A549 (cell line): Measurements from ENCODE around the gene VPS26A. TPM values are rescaled to one million over a fixed set of nuclear protein-coding genes. Genes with fewer than 3 reads are reported as not detected.

Experiments
- ATAC-seq, 2 experiments: fragments of 200-7000 bp in 1 of 2; fragments of >200 bp in 1 of 2; cut with Nextera tagmentation in 1 of 2; cut with Tn5 transposase in 1 of 2; 3 replicates each; pipeline versions ENCODE4 v1.8.0 to v1.9.1; 2018 to 2020; ENCODE audit warnings: mild to moderate bottlenecking in 1 of 2, moderate library complexity in 1 of 2
- CTCF ChIA-PET: fragments of 300-600 bp; sonication (Branson Sonifier 250); formaldehyde crosslinking; extraction: SDS; loops from one replicate; lab custom pipeline; 2021; ENCODE audit warnings: antibody characterized with exemption, inconsistent platforms; lab: Yijun Ruan, JAX
- POLR2A ChIA-PET: fragments of 350-600 bp; formaldehyde crosslinking; extraction: SDS; loops from one replicate; lab custom pipeline; 2021; ENCODE audit warnings: antibody characterized with exemption, inconsistent platforms; lab: Yijun Ruan, JAX
- DNase-seq, 2 experiments: peaks; one replicate each; pipeline versions ENCODE4 v3.0.0 to v3.0.0-alpha.2; 2011 to 2016; ENCODE audit warnings: low read depth in 1 of 2, low spot score in 1 of 2
- FAIRE-seq: peaks from 2 replicates; lab custom pipeline; 2011; peaks lifted over from hg19 to GRCh38; lab: Jason Lieb, UNC
- H3K27ac ChIP-seq, 2 experiments: fragments of >200 bp; sonication (Bioruptor Twin); formaldehyde crosslinking; 3 replicates each; pipeline ENCODE4 v1.5.1; 2016 to 2017
- H3K4me1 ChIP-seq: fragments of >200 bp; sonication (Bioruptor Twin); formaldehyde crosslinking; 3 replicates; pipeline ENCODE4 v1.6.1; 2016
- H3K4me2 ChIP-seq: fragments of >200 bp; sonication (Bioruptor Twin); formaldehyde crosslinking; 3 replicates; pipeline ENCODE4 v1.6.1; 2016
- H3K4me3 ChIP-seq: fragments of >200 bp; sonication (Bioruptor Twin); formaldehyde crosslinking; 3 replicates; pipeline ENCODE4 v1.5.1; 2016
- H3K9me3 ChIP-seq: fragments of >200 bp; sonication (Bioruptor Twin); formaldehyde crosslinking; 3 replicates; pipeline ENCODE4 v1.6.1; 2016
- ATOH8 ChIP-seq: fragments of 250-450 bp; sonication (Bioruptor Pico); IDR thresholded peaks from 2 replicates; pipeline ENCODE4 v1.5.0; 2020; ENCODE audit warnings: low read depth, mild to moderate bottlenecking, moderate library complexity
- CBX8 ChIP-seq: fragments of 200-600 bp; sonication (generic); IDR thresholded peaks from 2 replicates; pipeline ENCODE4 v1.6.1; 2016
- E2F6 ChIP-seq: IDR thresholded peaks from 2 replicates; pipeline ENCODE4 v1.6.1; 2012; ENCODE audit warnings: low read depth, borderline replicate concordance
- EHMT2 ChIP-seq: fragments of 200-600 bp; sonication (generic); IDR thresholded peaks from 2 replicates; pipeline ENCODE4 v1.6.1; 2016; ENCODE audit warnings: antibody characterized with exemption, low read depth, mild to moderate bottlenecking, moderate library complexity
- ESRRA ChIP-seq: fragments of 150-350 bp; IDR thresholded peaks from 2 replicates; pipeline ENCODE4 v1.6.1; 2014; ENCODE audit warnings: mild to moderate bottlenecking, low read length, borderline replicate concordance
- FOSL2 ChIP-seq, 2 experiments: fragments of 450-650 bp in 1 of 2; fragments of >200 bp in 1 of 2; sonication (Bioruptor Twin) in 1 of 2; formaldehyde crosslinking; IDR thresholded peaks; 2 replicates each; pipeline versions ENCODE4 v1.5.0 to v1.6.1; 2016 to 2020; ENCODE audit warnings: mild to moderate bottlenecking in 1 of 2, moderate library complexity in 1 of 2
- HDAC2 ChIP-seq: fragments of 200-600 bp; sonication (generic); IDR thresholded peaks from 2 replicates; pipeline ENCODE4 v1.6.1; 2016
- HOXA7 ChIP-seq: fragments of 250-450 bp; sonication (Bioruptor Pico); IDR thresholded peaks from 2 replicates; pipeline ENCODE4 v1.5.0; 2020; ENCODE audit warnings: mild to moderate bottlenecking, moderate library complexity
- HOXB5 ChIP-seq: fragments of 250-450 bp; sonication (Bioruptor Pico); IDR thresholded peaks from 2 replicates; pipeline ENCODE4 v1.5.0; 2020; ENCODE audit warnings: mild to moderate bottlenecking, moderate library complexity
- JUNB ChIP-seq: fragments of >200 bp; sonication (Bioruptor Twin); formaldehyde crosslinking; IDR thresholded peaks from 2 replicates; pipeline ENCODE4 v1.6.1; 2016
- MAZ ChIP-seq: fragments of 150-350 bp; IDR thresholded peaks from 2 replicates; pipeline ENCODE4 v1.6.1; 2014; ENCODE audit warnings: antibody characterized with exemption, low read depth, low read length, borderline replicate concordance
- MYC ChIP-seq: IDR thresholded peaks from 2 replicates; pipeline ENCODE4 v1.6.1; 2012; ENCODE audit warnings: mild to moderate bottlenecking, inconsistent platforms, low read length, improper control_type of control experiment, borderline replicate concordance
- NFE2L2 ChIP-seq: fragments of 150-350 bp; conservative IDR thresholded peaks from 2 replicates; pipeline ENCODE4 v1.6.1; 2014; ENCODE audit warnings: low read length
- NPAS2 ChIP-seq: fragments of 250-450 bp; sonication (Bioruptor Pico); IDR thresholded peaks from 2 replicates; pipeline ENCODE4 v1.8.0; 2022; ENCODE audit warnings: mild to moderate bottlenecking, moderate library complexity, borderline replicate concordance
- PHF8 ChIP-seq: fragments of 200-600 bp; sonication (generic); IDR thresholded peaks from 2 replicates; pipeline ENCODE4 v1.6.1; 2016; ENCODE audit warnings: low read depth, mild to moderate bottlenecking, antibody characterized with exemption, moderate library complexity, borderline replicate concordance
- POLR2AphosphoS2 ChIP-seq: conservative IDR thresholded peaks from 2 replicates; pipeline ENCODE4 v1.6.1; 2012; ENCODE audit warnings: low read length, improper control_type of control experiment, inconsistent platforms
- RAD21 ChIP-seq, 2 experiments: fragments of >200 bp in 1 of 2; sonication (Bioruptor Twin) in 1 of 2; formaldehyde crosslinking in 1 of 2; IDR thresholded peaks in 1 of 2; conservative IDR thresholded peaks in 1 of 2; 2 replicates in 1 of 2; 3 replicates in 1 of 2; pipeline ENCODE4 v1.6.1; 2012 to 2018; ENCODE audit warnings: inconsistent platforms in 1 of 2
- RFX5 ChIP-seq: fragments of 450-650 bp; IDR thresholded peaks from 2 replicates; pipeline ENCODE4 v1.7.1; 2014; ENCODE audit warnings: antibody characterized with exemption, mild to moderate bottlenecking, moderate library complexity
- TFCP2L1 ChIP-seq: fragments of 250-450 bp; sonication (Bioruptor Pico); IDR thresholded peaks from 2 replicates; pipeline ENCODE4 v1.5.0; 2021; ENCODE audit warnings: mild to moderate bottlenecking
- WGBS: methylation state at CpG from one replicate; pipeline ENCODE4 v1.1.6; 2017; ENCODE audit errors: missing lambda C conversion rate; 5-methylcytosine and 5-hydroxymethylcytosine counted together
- polyA plus RNA-seq, 4 experiments: library from polyadenylated mRNA; depleted of rRNA in 3 of 4; stranded (reverse); fragments of >200 nt; fragmentation: RNase III in 1 of 4; extraction: RNeasy Plus Mini Kit Qiagen cat#74134 plus additional on column Dnase treatment in 1 of 4; gene quantifications; 2 replicates in 3 of 4; 3 replicates in 1 of 4; pipeline ENCODE4 v1.2.3, GENCODE V29; 2011 to 2017
- TF ChIP-seq, protein P1 (sequence below): fragments of >200 bp; sonication (Bioruptor Twin); formaldehyde crosslinking; IDR thresholded peaks from 3 replicates; pipeline ENCODE4 v1.6.1; 2016
- TF ChIP-seq, protein P2 (sequence below): fragments of 200-600 bp; sonication (generic); IDR thresholded peaks from 2 replicates; pipeline ENCODE4 v1.6.1; 2016; ENCODE audit warnings: antibody characterized with exemption, mild to moderate bottlenecking, moderate library complexity

VPS26A gene
- polyA plus RNA-seq, 2 of the 4 experiments (the other 2 are of a cell fraction), result 52.6 to 62.6 TPM

DNA sequence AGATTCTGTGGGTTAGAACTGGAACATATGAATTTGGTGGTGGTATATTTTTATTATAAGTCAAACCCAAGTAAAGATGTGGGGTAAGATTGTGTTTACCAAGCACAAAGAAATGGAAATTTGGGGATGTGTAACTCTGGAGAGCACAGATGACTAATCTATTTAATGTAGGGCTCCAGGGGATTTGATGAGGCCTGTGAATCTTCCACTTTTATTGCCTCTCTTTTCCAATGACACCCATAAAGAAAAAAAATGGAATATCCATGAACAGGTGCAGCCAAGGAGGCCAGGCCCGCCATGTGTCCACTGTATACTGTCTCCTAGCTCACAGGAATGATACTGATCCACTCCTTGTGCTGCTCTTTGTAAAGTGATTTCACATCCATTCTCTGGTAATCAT lies 33.3 kb upstream of the VPS26A start:
- DNase-seq, result no peak
- Histone ChIP-seq H3K4me2 (no peak overlapping the region), H3K4me3 (no peak overlapping the region)
- no peak for ATAC-seq
- TF ChIP-seq NFE2L2 (no peak), MAZ (no peak), PHF8 (no peak), EHMT2 (no peak), FOSL2 (IDR thresholded peaks at IDR 0.05) (no peak), FOSL2 (CRISPR knock-in tag; IDR thresholded peaks at IDR 0.05) (no peak), TFCP2L1 (CRISPR knock-in tag) (no peak), ESRRA (no peak), POLR2AphosphoS2 (no peak), MYC (no peak), RFX5 (no peak), HDAC2 (no peak), JUNB (no peak), NPAS2 (no peak)
- TF ChIP-seq, protein P1, sequence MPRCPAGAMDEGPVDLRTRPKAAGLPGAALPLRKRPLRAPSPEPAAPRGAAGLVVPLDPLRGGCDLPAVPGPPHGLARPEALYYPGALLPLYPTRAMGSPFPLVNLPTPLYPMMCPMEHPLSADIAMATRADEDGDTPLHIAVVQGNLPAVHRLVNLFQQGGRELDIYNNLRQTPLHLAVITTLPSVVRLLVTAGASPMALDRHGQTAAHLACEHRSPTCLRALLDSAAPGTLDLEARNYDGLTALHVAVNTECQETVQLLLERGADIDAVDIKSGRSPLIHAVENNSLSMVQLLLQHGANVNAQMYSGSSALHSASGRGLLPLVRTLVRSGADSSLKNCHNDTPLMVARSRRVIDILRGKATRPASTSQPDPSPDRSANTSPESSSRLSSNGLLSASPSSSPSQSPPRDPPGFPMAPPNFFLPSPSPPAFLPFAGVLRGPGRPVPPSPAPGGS, result no peak
- TF ChIP-seq, protein P2, sequence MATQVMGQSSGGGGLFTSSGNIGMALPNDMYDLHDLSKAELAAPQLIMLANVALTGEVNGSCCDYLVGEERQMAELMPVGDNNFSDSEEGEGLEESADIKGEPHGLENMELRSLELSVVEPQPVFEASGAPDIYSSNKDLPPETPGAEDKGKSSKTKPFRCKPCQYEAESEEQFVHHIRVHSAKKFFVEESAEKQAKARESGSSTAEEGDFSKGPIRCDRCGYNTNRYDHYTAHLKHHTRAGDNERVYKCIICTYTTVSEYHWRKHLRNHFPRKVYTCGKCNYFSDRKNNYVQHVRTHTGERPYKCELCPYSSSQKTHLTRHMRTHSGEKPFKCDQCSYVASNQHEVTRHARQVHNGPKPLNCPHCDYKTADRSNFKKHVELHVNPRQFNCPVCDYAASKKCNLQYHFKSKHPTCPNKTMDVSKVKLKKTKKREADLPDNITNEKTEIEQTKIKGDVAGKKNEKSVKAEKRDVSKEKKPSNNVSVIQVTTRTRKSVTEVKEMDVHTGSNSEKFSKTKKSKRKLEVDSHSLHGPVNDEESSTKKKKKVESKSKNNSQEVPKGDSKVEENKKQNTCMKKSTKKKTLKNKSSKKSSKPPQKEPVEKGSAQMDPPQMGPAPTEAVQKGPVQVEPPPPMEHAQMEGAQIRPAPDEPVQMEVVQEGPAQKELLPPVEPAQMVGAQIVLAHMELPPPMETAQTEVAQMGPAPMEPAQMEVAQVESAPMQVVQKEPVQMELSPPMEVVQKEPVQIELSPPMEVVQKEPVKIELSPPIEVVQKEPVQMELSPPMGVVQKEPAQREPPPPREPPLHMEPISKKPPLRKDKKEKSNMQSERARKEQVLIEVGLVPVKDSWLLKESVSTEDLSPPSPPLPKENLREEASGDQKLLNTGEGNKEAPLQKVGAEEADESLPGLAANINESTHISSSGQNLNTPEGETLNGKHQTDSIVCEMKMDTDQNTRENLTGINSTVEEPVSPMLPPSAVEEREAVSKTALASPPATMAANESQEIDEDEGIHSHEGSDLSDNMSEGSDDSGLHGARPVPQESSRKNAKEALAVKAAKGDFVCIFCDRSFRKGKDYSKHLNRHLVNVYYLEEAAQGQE, result no peak
- TF ChIP-seq, all 56 proteins: peak for 0
- ChIA-PET CTCF (interaction anchor here (1.3 to 6.0 kb wide), 4 partner anchors 11 to 85 kb away, joined by 3 to 122 read pairs (median 4); no protein-coding TSS in a partner anchor), POLR2A (no interaction called here)
- WGBS, result 86% methylated on average over 1 of the region's 1 CpG
- peaks cover 5% of the 10 kb centered on the region; the same call in 1 of the 3 replicates for H3K4me1 ChIP-seq
- no peak for FAIRE-seq
- H3K27ac ChIP-seq, result no peak overlapping the region
- no peaks in the 10 kb centered on the region for H3K9me3 ChIP-seq

DNA sequence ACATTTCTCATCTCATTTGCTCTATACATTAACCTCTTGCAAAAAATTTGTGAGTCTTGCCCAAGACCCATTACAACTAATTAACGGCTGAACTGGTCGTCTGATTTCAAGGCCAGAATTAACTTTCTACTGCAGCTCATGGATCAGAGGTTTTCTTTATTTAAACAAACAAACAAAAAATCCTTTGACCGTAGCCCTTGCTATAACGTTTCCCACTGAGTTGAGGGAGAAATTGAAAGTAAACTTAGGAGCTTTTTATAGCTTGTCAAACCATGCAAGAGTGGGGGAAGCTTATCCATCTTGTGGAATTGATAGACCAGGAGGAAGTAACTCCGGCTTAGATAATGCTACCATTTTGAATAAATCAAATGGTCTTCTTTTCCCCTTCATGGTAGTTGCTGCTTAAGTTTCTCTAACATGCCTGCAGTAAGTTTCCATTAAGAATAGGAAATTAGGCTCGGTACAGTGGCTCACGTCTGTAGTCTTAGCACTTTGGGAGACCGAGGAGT lies 32.8 kb upstream of the VPS26A start:
- ATAC-seq (no peak), FAIRE-seq (no peak), DNase-seq (no peak)
- ChIA-PET CTCF (interaction anchor here (1.3 to 6.0 kb wide), 3 partner anchors 12 to 86 kb away, joined by 3 to 122 read pairs (median 4); no protein-coding TSS in a partner anchor), POLR2A (no interaction called here)
- no peak overlapping the region for H3K4me2 ChIP-seq
- H3K27ac ChIP-seq, result no peak overlapping the region
- no peak overlapping the region for H3K4me3 ChIP-seq
- H3K4me1 ChIP-seq, result peaks cover 5% of the 10 kb centered on the region; the same call in 1 of the 3 replicates
- TF ChIP-seq CBX8, result no peak
- TF ChIP-seq RAD21 (conservative IDR thresholded peaks at IDR 0.05 in 1 of 2, IDR thresholded peaks at IDR 0.05 in 1 of 2), result no peak
- TF ChIP-seq HOXA7, result no peak
- TF ChIP-seq ATOH8, result no peak
- TF ChIP-seq E2F6, result no peak
- TF ChIP-seq MAZ, result no peak
- TF ChIP-seq HOXB5 (CRISPR knock-in tag), result no peak
- no peaks in the 10 kb centered on the region for H3K9me3 ChIP-seq
- 76% methylated on average over 8 of the region's 8 CpGs for WGBS
